ENCODE measurements around the gene PLAC8L1. TPM values are rescaled to one million over a fixed set of nuclear protein-coding genes. Genes with fewer than 3 reads are reported as not detected.

Gene PLAC8L1
- polyA plus RNA-seq, 1 of the 3 experiments (the other 2 are of a cell fraction) = 0.21 TPM

GRCh38 chr5:146076028-146076427 lies 29.3 kb downstream of the PLAC8L1 start:
- H3K79me2 ChIP-seq (ENCODE audit: insufficient read depth) = no peaks in the 10 kb centered on the region
- no peak overlapping the region for H3K27ac ChIP-seq (ENCODE audit: low read depth in 2 of 2, low read length in 1 of 2)
- H2AFZ ChIP-seq (ENCODE audit: low read depth) = no peak overlapping the region
- no peaks in the 10 kb centered on the region for H3K27me3 ChIP-seq (ENCODE audit: insufficient read depth)
- H3K9me2 ChIP-seq = no peaks in the 10 kb centered on the region
- H3K4me1 ChIP-seq (ENCODE audit: control insufficient read depth in 1 of 2, insufficient read depth in 2 of 2, low read depth in 1 of 2, low read length in 1 of 2) = peaks cover 0 to 13% of the 10 kb centered on the region in 2 experiments; a peak in 1 of 4 replicates
- H4K20me1 ChIP-seq (ENCODE audit: insufficient read depth) = no peaks in the 10 kb centered on the region
- H3K9ac ChIP-seq = no peak overlapping the region
- no peak overlapping the region for H3K4me3 ChIP-seq (ENCODE audit: low read depth in 2 of 2, low read length in 1 of 2)
- H3K9me3 ChIP-seq = no peaks in the 10 kb centered on the region
- H3K4me2 ChIP-seq = no peak overlapping the region
- WGBS (ENCODE audit: low lambda C conversion rate) = 65% methylated on average over 4 of the region's 4 CpGs
- no peaks in the 10 kb centered on the region for H3F3A ChIP-seq (replicated peaks; ENCODE audit: insufficient read depth)
- POLR2A ChIA-PET = no interaction called here
- CTCF ChIA-PET = interaction anchor here (1.5 kb wide), 1 partner anchor 15 kb away, joined by 3 read pairs; no protein-coding TSS in a partner anchor
- no peak for DNase-seq
- no peaks in the 10 kb centered on the region for H3K36me3 ChIP-seq (replicated peaks in 1 of 2; ENCODE audit: control insufficient read depth in 1 of 2, insufficient read depth in 2 of 2, low read length in 1 of 2)
- TF ChIP-seq RXRA (IDR thresholded peaks at IDR 0.05; ENCODE audit: borderline replicate concordance, low read depth) (no peak), PBX3 (IDR thresholded peaks at IDR 0.05) (no peak), NFIC (IDR thresholded peaks at IDR 0.05; ENCODE audit: borderline replicate concordance) (no peak), FOSL2 (IDR thresholded peaks at IDR 0.05; ENCODE audit: borderline replicate concordance, low read depth) (no peak), MXI1 (IDR thresholded peaks at IDR 0.05; ENCODE audit: low read depth, low read length) (no peak), GABPA (IDR thresholded peaks at IDR 0.05; ENCODE audit: low read depth) (no peak), TCF12 (IDR thresholded peaks at IDR 0.05) (no peak), SIN3A (IDR thresholded peaks at IDR 0.05; ENCODE audit: borderline replicate concordance, low read depth, low read length) (no peak), GATA2 (CRISPR knock-in tag; IDR thresholded peaks at IDR 0.05) (no peak), MAX (IDR thresholded peaks at IDR 0.05; ENCODE audit: low read depth) (no peak), JUND (IDR thresholded peaks at IDR 0.05) (no peak), SMC3 (IDR thresholded peaks at IDR 0.05; ENCODE audit: low read depth, low read length) (no peak), ELF1 (IDR thresholded peaks at IDR 0.05) (no peak), FOXM1 (IDR thresholded peaks at IDR 0.05; ENCODE audit: low read depth) (no peak), RAD21 (IDR thresholded peaks at IDR 0.05; ENCODE audit: low read length) (no peak)
- TF ChIP-seq, protein P1, sequence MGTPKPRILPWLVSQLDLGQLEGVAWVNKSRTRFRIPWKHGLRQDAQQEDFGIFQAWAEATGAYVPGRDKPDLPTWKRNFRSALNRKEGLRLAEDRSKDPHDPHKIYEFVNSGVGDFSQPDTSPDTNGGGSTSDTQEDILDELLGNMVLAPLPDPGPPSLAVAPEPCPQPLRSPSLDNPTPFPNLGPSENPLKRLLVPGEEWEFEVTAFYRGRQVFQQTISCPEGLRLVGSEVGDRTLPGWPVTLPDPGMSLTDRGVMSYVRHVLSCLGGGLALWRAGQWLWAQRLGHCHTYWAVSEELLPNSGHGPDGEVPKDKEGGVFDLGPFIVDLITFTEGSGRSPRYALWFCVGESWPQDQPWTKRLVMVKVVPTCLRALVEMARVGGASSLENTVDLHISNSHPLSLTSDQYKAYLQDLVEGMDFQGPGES (IDR thresholded peaks at IDR 0.05; ENCODE audit: low read depth, low read length) = no peak
- TF ChIP-seq, protein P2, sequence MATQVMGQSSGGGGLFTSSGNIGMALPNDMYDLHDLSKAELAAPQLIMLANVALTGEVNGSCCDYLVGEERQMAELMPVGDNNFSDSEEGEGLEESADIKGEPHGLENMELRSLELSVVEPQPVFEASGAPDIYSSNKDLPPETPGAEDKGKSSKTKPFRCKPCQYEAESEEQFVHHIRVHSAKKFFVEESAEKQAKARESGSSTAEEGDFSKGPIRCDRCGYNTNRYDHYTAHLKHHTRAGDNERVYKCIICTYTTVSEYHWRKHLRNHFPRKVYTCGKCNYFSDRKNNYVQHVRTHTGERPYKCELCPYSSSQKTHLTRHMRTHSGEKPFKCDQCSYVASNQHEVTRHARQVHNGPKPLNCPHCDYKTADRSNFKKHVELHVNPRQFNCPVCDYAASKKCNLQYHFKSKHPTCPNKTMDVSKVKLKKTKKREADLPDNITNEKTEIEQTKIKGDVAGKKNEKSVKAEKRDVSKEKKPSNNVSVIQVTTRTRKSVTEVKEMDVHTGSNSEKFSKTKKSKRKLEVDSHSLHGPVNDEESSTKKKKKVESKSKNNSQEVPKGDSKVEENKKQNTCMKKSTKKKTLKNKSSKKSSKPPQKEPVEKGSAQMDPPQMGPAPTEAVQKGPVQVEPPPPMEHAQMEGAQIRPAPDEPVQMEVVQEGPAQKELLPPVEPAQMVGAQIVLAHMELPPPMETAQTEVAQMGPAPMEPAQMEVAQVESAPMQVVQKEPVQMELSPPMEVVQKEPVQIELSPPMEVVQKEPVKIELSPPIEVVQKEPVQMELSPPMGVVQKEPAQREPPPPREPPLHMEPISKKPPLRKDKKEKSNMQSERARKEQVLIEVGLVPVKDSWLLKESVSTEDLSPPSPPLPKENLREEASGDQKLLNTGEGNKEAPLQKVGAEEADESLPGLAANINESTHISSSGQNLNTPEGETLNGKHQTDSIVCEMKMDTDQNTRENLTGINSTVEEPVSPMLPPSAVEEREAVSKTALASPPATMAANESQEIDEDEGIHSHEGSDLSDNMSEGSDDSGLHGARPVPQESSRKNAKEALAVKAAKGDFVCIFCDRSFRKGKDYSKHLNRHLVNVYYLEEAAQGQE (IDR thresholded peaks at IDR 0.05; ENCODE audit: low read depth, low read length) = no peak
- TF ChIP-seq, protein P3, sequence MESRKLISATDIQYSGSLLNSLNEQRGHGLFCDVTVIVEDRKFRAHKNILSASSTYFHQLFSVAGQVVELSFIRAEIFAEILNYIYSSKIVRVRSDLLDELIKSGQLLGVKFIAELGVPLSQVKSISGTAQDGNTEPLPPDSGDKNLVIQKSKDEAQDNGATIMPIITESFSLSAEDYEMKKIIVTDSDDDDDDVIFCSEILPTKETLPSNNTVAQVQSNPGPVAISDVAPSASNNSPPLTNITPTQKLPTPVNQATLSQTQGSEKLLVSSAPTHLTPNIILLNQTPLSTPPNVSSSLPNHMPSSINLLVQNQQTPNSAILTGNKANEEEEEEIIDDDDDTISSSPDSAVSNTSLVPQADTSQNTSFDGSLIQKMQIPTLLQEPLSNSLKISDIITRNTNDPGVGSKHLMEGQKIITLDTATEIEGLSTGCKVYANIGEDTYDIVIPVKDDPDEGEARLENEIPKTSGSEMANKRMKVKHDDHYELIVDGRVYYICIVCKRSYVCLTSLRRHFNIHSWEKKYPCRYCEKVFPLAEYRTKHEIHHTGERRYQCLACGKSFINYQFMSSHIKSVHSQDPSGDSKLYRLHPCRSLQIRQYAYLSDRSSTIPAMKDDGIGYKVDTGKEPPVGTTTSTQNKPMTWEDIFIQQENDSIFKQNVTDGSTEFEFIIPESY (IDR thresholded peaks at IDR 0.05; ENCODE audit: borderline replicate concordance, low read depth) = no peak

All from SK-N-SH (cell line).